ENCODE measurements around the gene CCER1. TPM values are rescaled to one million over a fixed set of nuclear protein-coding genes. Genes with fewer than 3 reads are reported as not detected.

The CCER1 gene
- total RNA-seq, result not detected

GRCh38 chr12:90954921-90955320, at the start of gene CCER1:
Gene CCER1, minus strand, starts transcription at chr12:90955176. Its CDS starts 434 bp downstream, at chr12:90954742.

Other genes with a start within 250 kb of the CCER1 start
- gene EPYC, start 49.8 kb upstream of the CCER1 start, total RNA-seq, result not detected
- gene KERA, start 102.8 kb upstream of the CCER1 start, total RNA-seq, result 0.23 TPM
- 11.8 TPM for gene LUM, start 156.3 kb upstream of the CCER1 start, total RNA-seq
- gene DCN, start 227.6 kb upstream of the CCER1 start, total RNA-seq, result 39.4 TPM

Measured in diencephalon (tissue), 1 donor.